ENCODE results near the gene ENAH.

ENAH gene

DNA sequence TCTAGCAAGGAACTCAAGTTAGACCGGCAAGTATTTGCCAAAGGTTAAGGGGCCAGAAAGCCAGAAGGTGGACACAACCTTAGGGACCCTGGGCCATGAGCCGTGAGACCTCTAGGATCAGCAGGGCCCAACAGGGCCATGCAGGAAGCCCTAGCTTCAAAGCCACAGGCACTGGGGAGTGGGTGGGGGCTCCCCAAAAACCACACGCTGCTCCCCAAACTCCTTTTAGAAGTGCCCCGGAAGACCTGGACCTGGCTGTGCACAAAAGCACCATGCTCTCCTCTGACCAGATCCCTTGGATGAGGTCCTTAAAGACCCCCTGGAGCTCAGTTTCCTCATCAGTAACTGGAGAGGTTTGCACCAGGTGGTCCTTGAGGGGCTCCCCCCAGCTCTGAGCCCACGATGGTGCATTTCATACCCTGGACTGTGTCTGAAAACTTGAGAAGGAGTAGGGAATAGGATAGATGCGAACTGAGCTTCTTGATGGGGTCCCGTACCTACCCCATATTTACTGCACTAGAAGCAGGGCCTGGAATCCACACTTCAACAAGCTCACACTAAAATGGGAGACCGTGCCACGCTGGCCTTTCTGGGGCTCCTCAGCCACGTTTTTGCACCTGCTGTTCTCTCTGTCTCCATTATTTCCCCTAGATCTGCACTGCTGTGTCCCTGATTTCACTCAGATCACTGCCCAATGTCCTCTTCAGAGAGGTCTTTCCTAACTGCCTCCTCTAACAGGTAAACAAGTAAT lies 184.5 kb downstream of the ENAH start:
- peak; percentile 73 for DNase-seq

DNA sequence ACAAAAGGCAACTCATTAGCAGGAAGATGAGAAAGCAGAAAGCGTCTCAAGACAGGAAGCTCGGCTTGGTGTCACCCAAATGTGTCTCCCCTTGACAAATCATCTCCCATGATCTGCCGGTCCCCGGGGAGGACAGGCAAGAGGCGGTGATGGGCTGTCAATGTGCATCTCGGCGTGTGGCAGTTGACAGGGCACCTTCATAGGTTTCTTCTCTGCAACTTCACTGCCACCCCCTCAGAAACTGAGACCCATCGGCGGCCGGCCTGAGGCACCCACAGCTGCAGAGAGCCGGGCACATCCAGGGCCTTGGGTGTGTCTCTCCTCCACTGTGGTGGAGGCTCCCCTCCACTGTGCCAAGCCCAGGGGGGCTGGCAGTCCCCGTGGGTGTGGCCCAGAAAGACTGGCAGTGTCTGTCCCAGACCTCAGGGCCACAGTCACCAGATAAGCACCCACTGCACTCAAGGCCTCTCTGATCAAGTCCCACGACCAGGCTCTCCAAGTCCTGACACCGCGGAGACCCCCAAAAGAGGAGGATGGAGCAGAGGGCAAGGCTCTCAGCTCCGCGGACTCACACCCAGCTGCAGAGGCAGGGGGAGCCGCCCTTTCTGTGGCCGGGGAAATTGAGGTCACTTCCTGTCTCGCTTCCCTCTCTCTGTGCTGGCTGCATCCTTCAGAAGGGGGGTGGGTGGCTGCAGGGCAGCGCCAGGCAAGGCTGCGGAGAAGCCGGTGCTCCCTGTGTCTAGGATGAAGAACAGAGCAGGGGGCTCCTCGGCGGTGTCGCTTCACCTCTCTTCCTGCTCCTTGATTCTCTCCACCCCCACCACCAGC lies 185.5 kb downstream of the ENAH start:
- DNase-seq: peak; percentile 93

DNA sequence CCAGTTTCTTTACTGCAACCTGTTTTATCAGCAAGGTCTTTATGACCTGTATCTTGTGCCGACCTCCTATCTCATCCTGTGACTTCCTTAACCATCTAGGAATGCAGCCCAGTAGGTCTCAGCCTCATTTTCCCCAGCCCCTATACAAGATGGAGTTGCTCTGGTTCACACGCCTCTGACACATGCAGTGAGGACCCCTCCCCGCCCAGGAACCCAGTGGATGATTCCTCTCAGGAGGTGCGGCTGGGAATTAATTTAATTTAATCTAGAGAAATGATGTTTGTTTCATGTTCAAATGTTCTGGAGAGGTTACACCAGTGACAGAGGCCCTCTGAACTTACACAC lies 186.1 kb downstream of the ENAH start:
- no peak for DNase-seq

DNA sequence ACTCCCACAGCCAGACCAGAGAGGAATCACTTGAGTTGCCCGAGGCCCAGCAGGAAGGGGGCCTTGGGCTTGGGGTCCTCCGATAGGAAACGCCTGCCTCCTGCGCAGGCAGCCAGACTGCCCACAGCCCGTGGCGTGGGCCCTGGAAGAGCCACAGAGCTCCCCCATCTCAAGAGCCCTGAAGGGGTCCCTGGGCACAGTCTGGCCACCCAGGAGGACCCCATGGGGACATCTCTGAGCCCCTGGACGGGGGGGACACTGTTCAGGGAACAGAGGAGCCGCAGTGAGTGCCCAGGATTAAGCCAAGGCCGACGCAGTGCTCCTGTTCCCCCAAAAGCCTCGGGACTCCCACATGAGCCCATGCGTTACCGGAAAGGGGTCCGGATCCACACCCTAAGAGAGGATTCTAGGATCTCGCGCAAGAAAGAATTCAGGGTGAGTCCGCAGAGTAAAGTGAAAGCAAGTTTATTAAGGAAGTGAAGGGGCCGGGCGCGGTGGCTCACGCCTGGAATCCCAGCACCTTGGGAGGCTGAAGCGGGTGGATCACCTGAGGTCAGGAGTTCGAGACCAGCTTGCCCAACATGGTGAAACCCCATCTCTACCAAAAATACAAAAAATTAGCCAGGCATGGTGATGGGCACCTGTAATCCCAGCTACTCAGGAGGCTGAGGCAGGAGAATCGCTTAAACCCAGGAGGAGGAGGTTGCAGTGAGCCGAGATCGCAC lies 187.0 kb downstream of the ENAH start:
- no peak for DNase-seq

DNA sequence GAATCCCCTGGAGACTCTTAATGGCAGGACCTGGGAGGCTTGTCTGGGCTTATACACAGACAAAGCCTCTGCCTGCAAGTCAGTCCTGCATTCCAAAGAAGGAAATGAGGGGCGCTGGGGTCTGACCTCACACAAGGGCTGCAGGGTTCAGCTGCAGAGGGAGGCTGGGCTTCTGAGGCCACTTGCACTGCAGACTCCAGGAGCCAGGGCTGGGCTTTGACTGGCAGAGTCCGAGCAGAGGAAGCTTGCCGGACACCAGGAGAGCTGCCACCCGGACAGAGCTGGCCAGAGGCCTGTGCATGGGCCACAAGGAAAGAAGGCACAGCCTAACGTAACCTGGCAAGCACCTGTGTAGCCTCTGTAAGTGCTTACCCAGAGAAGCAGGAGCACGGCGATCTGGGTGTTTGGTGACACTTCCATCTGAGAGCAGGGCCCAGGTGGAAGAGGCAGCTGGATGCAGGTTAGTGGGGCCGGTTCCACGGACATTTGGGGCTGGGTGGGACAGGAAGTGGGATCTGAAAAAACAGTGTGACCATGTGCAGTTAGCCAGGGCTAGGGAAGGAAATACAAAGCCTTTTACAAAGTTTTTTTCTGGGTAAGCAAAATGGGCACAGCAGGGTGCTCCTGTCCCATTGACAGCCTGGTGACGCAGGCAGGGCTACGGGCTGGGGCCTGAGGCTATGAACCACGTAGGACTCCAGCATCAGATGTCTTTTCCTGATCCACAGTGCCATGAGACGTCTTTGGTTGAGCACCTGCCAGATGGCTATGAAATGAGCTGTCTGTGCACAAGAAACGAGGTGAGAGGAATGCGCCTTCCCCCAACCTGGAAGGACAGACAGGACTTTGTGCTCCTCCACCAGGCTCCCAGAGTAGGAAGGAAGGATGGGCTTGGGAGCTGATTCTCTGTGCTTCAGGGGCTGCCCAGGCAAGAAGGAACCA lies 187.8 kb downstream of the ENAH start:
- no peak for DNase-seq

DNA sequence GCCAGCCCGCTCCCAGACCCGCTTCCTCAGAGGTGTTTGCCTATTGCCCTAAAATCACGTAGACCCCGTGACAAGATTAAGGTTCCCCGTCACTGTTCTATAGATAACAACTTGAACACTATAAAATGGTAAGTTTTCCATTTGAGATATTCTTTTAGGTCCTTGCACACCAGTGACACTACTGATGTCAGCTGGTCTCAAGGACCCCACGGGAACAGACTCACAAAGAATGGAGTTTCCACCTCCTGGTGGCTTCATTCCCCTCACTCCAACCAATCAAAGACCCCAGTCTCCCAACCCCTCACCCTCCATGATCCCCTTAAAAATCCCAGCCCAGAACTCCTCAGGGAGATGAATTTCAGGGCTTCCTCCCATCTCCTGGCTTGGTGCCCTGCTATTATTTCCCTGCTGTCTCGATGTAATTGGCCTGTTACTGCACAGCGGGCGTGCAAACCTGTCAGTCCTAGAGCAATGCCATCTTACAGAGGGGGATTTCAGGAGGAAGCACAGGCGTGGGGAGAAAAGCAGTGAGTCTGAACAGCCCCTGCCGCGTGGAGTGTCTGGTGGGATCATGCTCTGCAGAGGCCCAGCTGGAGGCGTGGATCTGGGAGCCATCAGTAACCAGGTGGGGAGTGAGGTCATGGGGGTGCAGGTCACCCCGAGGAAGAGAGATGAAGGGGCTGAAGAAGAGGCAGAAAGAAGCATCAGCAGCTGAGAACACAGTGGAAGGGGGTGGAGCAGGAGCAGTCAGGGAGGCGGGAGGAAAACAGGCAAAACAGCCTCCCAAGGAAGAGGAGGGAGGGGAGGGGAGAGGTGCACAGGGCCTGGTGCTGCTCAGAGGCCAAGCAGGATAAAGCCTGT lies 190.0 kb downstream of the ENAH start:
- peak; percentile 52 for DNase-seq

DNA sequence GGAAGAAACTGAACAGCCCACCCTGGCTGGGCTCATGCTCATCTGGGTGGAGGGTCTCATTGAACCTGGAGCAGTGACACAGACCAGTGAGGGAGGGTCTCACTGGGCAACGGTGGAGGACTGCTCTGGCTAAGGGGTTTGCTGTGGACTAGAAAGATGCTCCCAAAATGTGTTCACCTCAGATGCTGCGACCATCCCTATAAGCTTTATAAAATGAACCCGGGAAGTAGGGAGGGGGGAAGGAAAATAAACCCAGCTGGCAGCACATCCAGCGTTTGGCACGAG lies 190.6 kb downstream of the ENAH start:
- no peak for DNase-seq

DNA sequence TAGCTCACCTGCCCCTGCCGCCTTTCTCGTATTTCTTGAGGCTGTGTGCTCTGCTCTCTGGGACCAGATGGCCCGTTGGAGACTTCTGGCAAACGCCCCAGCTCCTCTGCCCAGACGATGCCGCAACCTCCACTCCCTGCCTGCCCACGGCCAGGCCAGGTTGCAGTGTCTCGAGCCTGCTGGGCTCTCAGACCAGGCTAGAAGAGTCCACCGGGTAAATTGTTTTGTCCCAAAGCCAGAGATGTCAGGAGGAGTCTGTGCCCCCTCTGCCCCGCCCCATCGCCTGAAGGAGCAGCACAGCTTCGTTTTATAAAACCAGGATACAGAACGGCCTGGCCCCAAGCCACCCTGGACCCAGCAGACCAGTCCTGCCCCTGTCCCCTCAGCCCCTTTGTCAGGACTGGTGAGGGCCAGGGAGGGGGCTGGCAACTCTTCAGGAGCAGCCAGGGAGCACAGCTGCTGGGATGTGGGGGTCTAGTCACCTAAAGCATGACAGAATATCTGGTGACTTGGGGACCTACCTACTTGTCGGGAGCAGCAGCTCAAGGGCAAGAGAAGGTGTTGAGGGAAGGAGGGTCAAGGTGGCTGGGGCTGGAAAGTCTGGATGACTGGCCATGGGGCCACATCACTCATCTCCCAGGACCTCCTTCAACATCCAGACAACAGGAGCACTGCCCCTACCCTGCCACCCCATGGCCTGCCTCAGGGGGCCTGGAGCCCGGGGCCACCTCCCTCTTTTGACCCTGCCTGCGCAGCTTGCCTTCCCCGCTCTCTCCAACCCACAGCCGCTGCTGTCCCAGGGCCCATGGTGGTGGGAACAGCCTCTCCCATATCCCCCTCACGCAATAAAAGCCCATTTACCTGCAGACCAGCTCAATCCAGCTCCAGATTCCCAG lies 191.1 kb downstream of the ENAH start:
- DNase-seq: no peak

DNA sequence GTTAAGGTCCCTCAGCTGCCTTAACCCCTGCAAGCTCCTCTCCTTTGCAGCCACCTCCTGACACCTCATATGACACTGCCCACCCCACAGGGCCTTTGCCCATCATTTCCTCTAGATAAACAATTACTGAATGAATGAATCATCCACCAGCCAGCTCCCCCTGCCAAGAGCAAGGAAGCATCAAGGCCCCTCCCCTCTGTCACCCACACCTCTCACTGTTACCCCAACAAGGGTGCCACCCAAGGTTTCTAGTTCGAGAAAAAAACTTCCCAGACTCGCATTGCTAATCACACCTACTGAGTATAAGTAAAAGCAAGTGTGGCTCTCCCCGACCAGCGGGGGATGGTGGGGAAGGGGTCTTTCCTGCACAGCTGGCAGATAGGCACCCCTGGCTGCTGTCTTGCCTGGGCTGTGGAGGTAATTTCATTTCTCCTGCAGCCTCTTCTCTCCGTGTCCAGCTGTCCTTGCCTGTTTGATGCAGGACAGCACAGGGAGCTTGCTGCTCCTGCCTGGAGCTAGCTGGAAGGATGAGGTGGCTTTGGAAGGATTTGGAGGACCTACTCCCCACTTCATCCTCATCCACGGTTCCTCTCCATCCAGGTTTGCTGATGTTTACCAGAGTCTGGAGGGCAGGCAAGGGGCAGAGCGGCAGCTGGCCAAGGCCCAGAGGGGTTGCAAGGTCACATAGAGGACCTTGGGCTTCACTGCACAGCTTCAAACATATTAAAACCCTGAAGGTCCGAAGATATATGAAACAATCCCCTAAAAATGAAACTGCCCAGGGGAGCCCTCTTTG lies 192.0 kb downstream of the ENAH start:
- DNase-seq: peak; percentile 77

DNA sequence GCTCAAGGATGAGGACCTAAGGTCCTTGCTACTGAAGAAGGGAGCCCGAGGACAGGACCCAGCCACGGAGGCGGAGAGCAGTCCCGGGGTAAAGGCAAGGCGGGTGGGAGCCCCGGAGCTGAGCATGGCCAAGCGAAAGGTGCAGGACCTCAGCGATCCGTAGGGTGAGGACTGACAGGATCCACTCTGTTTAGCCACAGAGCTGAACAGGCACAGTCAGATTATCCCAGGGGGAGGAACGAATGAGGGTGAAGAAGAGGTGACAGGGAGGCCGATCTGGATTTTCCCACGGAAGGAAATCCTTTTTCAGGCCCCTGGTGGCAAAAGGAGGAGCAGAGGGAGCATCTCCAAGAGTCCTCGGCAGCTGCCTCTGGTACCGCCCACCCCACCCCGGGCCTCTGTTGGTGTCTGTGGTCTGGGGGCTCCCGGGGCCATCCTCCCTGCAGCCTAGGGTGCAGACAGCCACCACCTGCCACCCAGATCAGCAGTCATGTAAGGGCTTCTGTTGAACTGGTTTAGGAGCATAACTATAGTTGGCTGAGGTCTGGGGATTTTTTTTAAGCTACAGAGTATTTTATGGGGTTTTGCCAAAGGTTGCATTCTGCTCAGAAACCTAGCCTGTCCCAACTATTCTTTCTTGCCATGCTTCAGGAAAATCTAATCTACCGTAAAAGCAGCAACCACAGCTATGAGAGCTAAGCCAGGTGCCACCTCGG lies 192.7 kb downstream of the ENAH start:
- DNase-seq: peak; percentile 59

DNA sequence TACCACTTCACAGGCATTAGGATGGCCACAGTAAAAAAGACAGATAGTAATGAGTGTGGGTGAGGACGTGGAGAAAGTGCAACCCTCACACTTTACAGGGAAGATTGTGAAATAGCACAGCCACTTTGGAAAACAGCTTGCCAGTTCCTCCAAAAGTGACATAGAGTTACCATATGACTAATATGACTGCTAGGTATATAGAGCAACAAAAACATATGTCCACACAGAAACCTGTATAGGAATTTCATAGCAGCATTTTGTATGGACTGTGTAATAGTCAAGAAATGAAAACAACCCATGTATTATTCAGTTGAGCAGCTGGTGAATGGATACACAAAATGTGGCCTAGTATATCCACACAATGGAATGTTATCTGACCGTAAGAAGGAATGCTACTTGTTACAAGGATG lies 194.7 kb downstream of the ENAH start:
- no peak for DNase-seq

DNA sequence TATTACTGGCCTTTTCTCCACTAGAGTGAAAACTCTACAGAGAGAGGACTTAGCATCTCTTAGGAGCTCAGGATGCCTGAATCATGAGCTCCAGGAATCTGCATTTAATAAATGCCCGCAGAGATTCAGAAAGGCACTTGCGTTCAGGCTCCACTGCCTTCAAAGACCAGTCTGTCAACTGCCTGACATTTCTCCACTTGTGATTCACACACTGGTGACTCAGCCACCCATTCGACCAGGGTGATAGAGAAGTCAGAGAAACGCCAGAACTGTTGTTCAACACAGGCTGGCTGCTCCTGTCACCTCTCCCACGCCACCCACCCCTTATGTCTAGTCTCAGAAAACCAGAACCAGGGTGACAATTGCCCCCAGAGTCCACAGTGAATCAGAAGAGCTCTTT lies 198.2 kb downstream of the ENAH start:
- DNase-seq: peak; percentile 89

DNA sequence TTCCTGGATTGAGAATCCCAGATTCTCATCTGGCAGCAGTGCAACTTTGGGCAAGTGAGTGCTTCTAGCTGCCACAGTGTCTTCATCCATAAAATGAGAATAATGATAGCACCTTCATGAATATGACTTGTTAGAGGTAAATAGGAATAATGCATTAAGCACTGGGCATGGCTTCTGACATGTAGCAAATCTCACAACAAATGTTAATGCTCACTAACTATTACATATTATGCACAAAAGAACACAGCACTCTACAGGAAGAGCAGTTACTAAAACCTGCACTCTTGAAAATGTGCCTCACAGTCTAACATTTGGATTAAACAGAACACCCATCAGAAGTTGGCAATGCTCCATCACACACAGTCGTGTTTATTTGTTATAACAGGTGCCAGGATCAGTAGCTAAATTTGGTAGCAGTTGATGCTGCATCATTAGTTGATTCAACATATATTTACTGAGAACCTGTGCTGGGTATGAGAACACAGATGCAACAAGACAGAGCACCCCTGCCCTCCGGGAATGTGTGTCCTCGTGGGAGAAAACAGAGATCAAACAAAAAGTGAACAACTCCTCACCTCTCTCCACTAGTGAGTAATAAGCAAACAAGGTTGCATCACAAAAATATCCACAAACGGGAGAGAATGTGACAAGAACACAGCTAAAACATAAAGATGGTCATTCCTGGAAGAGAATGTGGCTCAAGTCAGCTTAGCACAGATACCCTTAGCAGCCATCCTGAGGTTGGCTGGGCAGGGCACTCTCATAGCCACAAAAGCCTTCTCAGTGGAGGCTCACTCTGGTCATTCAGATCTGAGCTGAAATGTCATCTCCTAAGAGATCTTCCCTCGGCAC lies 198.9 kb downstream of the ENAH start:
- peak; percentile 43 for DNase-seq

DNA sequence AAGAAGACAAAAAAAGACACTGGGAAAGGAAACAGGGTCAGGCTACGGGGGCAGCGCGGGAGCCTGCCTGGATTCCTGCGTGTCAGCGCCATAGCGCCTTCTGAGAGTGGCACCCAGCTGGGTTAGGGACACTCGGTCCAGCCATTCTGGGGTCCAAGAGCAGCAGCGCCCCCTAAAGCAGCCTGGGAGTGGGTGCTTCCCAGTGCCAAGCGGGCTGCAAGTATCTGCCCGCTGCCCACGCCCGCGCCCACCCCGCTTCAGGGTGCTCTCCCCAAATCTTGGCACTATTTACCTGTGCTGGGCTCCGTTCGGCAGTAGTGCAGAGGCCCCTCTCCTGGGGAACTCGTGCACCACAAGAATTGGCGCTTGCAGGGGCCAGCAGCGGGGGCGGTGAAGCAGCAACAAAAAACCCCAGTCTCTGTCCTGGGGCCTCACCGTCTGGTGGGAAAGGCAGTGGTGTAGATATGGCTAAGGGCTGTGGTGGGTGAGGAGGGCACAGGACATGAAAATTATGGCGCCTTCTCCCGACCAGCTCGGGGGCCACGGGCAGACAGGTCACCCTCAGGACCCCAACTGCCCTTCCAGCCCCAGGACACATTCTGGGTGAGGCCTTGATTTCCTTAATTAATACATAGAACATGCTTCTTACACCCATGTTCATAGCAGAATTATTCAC lies 200.9 kb downstream of the ENAH start:
- DNase-seq: peak; percentile 52

DNA sequence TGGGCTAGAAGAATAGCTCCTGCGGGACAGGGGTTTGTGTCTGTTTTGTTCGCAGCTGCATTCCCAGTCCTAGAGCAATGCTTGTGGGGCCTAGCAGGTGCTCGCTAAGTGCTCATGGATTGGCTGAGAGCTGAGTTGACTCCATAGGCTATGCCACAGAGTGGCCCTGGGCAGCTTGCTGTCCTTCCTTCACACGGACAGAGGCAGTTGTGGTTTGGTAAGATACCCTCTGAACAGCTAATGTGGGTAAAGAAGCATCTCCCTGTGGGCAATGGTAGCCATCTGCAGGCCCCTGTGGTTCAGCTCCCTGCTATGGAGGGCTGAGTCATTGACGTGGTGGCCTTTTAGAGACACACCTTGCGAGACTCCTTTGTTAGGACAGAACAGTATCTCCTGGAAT lies 201.6 kb downstream of the ENAH start:
- peak; percentile 47 for DNase-seq

DNA sequence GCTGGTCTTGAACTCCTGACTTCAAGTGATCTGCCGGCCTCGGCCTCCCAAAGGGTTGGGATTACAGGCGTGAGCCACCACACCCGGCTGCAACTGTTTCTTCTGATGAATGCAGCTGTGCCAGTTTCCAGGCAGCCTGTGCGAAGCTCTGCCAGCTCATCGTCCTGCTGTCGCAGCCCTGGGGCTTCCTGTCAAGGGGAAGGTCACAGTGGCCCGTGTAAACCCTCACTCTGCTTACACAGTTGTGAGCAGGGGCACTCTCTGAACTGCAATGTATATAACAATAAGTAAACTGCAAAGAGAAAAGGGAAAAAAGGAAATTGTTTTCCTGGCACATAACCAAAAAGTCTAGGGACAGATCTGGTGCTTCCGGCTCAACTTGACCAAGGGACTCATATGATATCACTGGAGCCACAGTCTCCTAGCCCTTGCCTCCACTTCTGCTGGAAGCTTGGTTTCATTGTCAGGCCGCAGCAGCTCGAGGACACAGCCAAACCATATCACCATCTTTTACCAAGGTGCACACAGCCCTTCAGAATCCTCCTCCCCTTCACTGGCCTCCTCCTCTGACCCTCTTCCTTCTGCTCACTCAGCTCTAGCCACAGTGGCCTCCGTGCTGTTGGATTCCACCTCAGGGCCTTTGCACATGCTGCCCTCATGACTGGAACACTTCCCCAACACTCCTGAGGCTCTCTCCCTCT lies 202.3 kb downstream of the ENAH start:
- peak; percentile 58 for DNase-seq

DNA sequence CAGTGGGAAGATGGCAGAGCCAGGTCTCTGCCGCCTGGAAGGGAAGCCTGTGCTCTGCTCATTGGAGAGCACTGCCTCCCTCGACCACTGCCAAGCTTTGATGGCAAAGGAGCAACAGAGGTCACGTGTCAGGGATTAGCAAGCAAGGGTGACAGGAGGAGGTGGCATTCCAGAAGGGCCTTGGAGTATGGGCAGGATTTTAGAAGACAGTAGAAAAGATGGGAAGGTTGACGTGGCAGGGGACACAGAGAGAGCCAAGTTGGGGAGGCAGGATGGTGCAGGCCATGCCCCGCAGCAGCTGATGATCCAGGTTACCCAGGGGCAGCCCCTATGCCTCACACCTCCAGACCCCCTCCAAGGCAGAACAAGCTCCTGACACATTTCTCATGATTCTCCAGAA lies 203.1 kb downstream of the ENAH start:
- DNase-seq: peak; percentile 22

Data from activated effector memory CD4-positive, alpha-beta T cell treated with anti-CD3 and anti-CD28 coated beads, Interleukin-2, amount 50 U/mL, for 16 hours (primary cell).